ENCODE results near the gene FAM163A.

FAM163A gene

DNA sequence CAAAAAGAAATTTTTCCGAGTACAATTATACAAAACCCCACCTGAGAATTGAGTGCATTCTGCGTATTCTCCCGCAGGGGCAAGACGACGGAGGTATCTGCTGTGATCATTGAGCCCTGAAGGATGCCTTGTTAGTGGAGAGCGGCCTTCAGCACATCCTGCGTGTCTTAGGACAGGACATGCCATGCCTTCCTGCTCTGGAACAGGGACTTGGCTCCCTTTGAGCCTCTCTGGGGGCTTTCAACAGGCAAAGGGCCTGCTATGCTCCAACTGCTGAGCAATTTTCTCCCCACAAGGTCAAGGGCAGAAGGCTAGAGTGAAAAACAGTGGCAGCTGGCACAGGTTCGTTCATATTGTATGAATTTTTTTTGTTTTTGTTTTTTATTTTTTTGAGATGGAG is 82.1 kb downstream of the FAM163A start:
- Histone ChIP-seq H3K27ac (no peak overlapping the region), H3K36me3 (ENCODE audit: control insufficient read depth, insufficient read depth, low read length) (no peaks in the 10 kb centered on the region), H3K9ac (no peak overlapping the region), H3K4me3 (ENCODE audit: low read depth, low read length) (no peak overlapping the region), H3K9me3 (ENCODE audit: control insufficient read depth, low read length) (no peaks in the 10 kb centered on the region), H2AFZ (no peak overlapping the region), H3K27me3 (ENCODE audit: control insufficient read depth, insufficient read depth, low read length) (no peaks in the 10 kb centered on the region), H3K4me1 (no peaks in the 10 kb centered on the region), H3K79me2 (no peaks in the 10 kb centered on the region), H3K4me2 (ENCODE audit: low read length) (no peak overlapping the region)
- TF ChIP-seq CTCF (IDR thresholded peaks at IDR 0.05), result no peak

GRCh38 chr1:179825798-179826460 is 82.8 kb downstream of the FAM163A start:
- no peak overlapping the region for H2AFZ ChIP-seq
- H3K27ac ChIP-seq, result no peak overlapping the region
- TF ChIP-seq CTCF (IDR thresholded peaks at IDR 0.05), result no peak
- no peaks in the 10 kb centered on the region for H3K9me3 ChIP-seq (ENCODE audit: control insufficient read depth, low read length)
- H3K27me3 ChIP-seq (ENCODE audit: control insufficient read depth, insufficient read depth, low read length), result no peaks in the 10 kb centered on the region
- no peaks in the 10 kb centered on the region for H3K4me1 ChIP-seq
- H3K9ac ChIP-seq, result no peak overlapping the region
- no peak overlapping the region for H3K4me3 ChIP-seq (ENCODE audit: low read depth, low read length)
- no peaks in the 10 kb centered on the region for H3K36me3 ChIP-seq (ENCODE audit: control insufficient read depth, insufficient read depth, low read length)
- H3K79me2 ChIP-seq, result no peaks in the 10 kb centered on the region
- H3K4me2 ChIP-seq (ENCODE audit: low read length), result no peak overlapping the region

- Histone ChIP-seq H3K9ac (no peak overlapping the region), H3K9me3 (ENCODE audit: control insufficient read depth, low read length) (no peaks in the 10 kb centered on the region), H3K79me2 (no peaks in the 10 kb centered on the region), H3K27me3 (ENCODE audit: control insufficient read depth, insufficient read depth, low read length) (no peaks in the 10 kb centered on the region), H3K4me3 (ENCODE audit: low read depth, low read length) (no peak overlapping the region), H3K4me1 (no peaks in the 10 kb centered on the region), H3K4me2 (ENCODE audit: low read length) (no peak overlapping the region), H2AFZ (no peak overlapping the region), H3K36me3 (ENCODE audit: control insufficient read depth, insufficient read depth, low read length) (no peaks in the 10 kb centered on the region), H3K27ac (no peak overlapping the region)
- TF ChIP-seq CTCF (IDR thresholded peaks at IDR 0.05), result no peak
Observed at GRCh38 chr1:179826626-179827280, 83.7 kb downstream of the FAM163A start.

DNA sequence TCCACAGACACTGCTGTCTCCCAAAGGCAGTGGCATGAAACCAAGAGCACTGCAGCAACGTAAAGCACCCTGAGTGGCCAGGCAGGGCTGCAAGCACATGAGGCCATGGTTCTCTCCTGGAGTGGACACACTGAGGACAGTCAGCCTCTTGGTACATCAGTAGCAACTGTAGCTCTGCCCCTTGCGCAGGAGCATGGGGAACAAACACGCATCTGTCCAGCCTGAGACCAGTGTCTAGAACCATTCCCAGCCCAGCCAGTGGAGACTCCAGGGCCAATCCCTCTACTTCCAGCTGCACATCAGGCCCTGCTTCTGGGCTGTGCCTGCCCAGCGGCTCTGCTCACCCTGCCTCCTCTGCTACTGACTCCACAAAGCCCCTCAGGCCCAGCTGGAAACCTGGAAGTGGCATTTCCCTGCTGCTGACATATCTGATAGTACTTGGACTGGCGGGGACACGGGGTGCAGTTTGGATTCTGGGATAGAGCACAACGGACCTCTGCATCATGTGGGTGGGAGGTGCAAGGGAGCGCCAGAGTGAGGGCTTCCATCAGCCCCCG is 85.5 kb downstream of the FAM163A start:
- H3K27me3 ChIP-seq (ENCODE audit: control insufficient read depth, insufficient read depth, low read length), result no peaks in the 10 kb centered on the region
- no peak overlapping the region for H3K27ac ChIP-seq
- H3K9ac ChIP-seq, result no peak overlapping the region
- H2AFZ ChIP-seq, result no peak overlapping the region
- H3K36me3 ChIP-seq (ENCODE audit: control insufficient read depth, insufficient read depth, low read length), result no peaks in the 10 kb centered on the region
- no peak overlapping the region for H3K4me2 ChIP-seq (ENCODE audit: low read length)
- no peaks in the 10 kb centered on the region for H3K9me3 ChIP-seq (ENCODE audit: control insufficient read depth, low read length)
- no peak overlapping the region for H3K4me3 ChIP-seq (ENCODE audit: low read depth, low read length)
- H3K4me1 ChIP-seq, result no peaks in the 10 kb centered on the region
- no peak for TF ChIP-seq CTCF (IDR thresholded peaks at IDR 0.05)
- no peaks in the 10 kb centered on the region for H3K79me2 ChIP-seq
